Pancreas (tissue), 10 donors: ENCODE data around the gene DCHS1. TPM values are rescaled to one million over a fixed set of nuclear protein-coding genes. Genes with fewer than 3 reads are reported as not detected.
A peak's percentile ranks its signal among the peaks of the same experiment; 100 is the strongest.
"Not testable (repeated sequence)": the region's sequence is repeated elsewhere in the genome, so short reads cannot be mapped to it uniquely, and the experiment has no call there.

Experiments used
- ATAC-seq, 4 donors: fragments of 200-7000 bp; cut with Tn5 transposase; one replicate each; pipeline versions ENCODE4 v1.8.0 to v1.9.1; 2020; ENCODE audit warnings: mild to moderate bottlenecking in 4 of 4, moderate library complexity in 4 of 4
- DNase-seq, 6 donors: peaks; one replicate each; pipeline ENCODE4 v3.0.0-alpha.2; 2020
- FAIRE-seq: peaks from 2 replicates; lab custom pipeline; 2012; peaks lifted over from hg19 to GRCh38; lab: Jason Lieb, UNC
- H3K27ac ChIP-seq, 4 donors: fragments of 200-600 bp; sonication (generic); 1 replicate in 3 of 4; 2 replicates in 1 of 4; pipeline versions ENCODE4 v1.5.0 to v1.8.0; 2020
- H3K27me3 ChIP-seq, 4 donors: fragments of 200-600 bp; one replicate each; pipeline ENCODE4 v1.8.0; 2021
- H3K36me3 ChIP-seq, 3 donors: fragments of 200-600 bp; sonication (generic) in 1 of 3; one replicate each; pipeline versions ENCODE4 v1.5.0 to v1.8.0; 2020 to 2021
- H3K4me1 ChIP-seq, 3 donors: fragments of 200-600 bp; one replicate each; pipeline ENCODE4 v1.8.0; 2021
- H3K4me3 ChIP-seq, 4 donors: fragments of 200-600 bp; sonication (generic) in 2 of 4; one replicate each; pipeline versions ENCODE4 v1.5.0 to v1.8.0; 2020 to 2021
- H3K9me3 ChIP-seq, 4 donors: fragments of 200-600 bp; one replicate each; pipeline ENCODE4 v1.8.0; 2021
- CTCF ChIP-seq, 4 donors: fragments of 200-600 bp; sonication (generic) in 3 of 4; IDR thresholded peaks; one replicate each; pipeline versions ENCODE4 v1.5.0 to v1.8.0; 2021; ENCODE audit warnings: antibody characterized with exemption in 4 of 4
- WGBS, 2 donors: extraction: QIAGEN DNeasy Blood & Tissue Kit; methylation state at CpG; one replicate each; pipeline ENCODE4 v1.1.7; 2013; 5-methylcytosine and 5-hydroxymethylcytosine counted together
- intact Hi-C, 3 donors: fragments of 100-400 bp; cut with DNase I; formaldehyde crosslinking; loops; one replicate each; pipeline versions ENCODE4 v1.11.1 to v1.14.2; 2022
- polyA plus RNA-seq, 2 donors: library from polyadenylated mRNA; stranded (reverse); fragments of 200-250 nt; gene quantifications; one replicate each; pipeline ENCODE4 v1.2.3, GENCODE V29; 2013
- total RNA-seq, 6 donors: library from RNA; stranded (reverse); fragmentation: NEBNext Ultra II Directional in 4 of 6; extraction: Animal tissue kit (Norgen Biotek cat#: 25700) in 4 of 6; gene quantifications; one replicate each; pipeline versions ENCODE4 v1.2.1 to v1.2.4, GENCODE V29; 2021 to 2023
- donor health status: healthy with polysubstance abuse.
- donor health status: DM: no; HTN: no; CAD: no; lungs with moderate emphysema.
- donor health status: DM: no; HTN: no; CAD: no.
- donor health status: control.
- donor health status: control.
- donor health status: Bipolar disorder and iron deficiency.
- donor health status: DM: yes; HTN: yes; CAD: no.
- donor health status: DM: no; HTN: no; CAD: no.
- donor health status: DM: no; HTN: no; CAD: no.
- donor health status: DM: yes; HTN: yes; CAD: no.

Gene DCHS1
- total and polyA plus RNA-seq, 8 donors, result 2.3 to 4.8 (median 3.7) TPM

- peak; percentile 21 to 54 (median 32) for ATAC-seq
Measured at GRCh38 chr11:6693342-6694228, 38.0 kb upstream of the DCHS1 start.

GRCh38 chr11:6692128-6692527 is 36.5 kb upstream of the DCHS1 start:
- H3K4me3 ChIP-seq, result no peak overlapping the region
- FAIRE-seq, result no peak
- no peak for ATAC-seq
- no peak for DNase-seq
- no peaks in the 10 kb centered on the region for H3K4me1 ChIP-seq
- TF ChIP-seq CTCF (IDR thresholded peaks at IDR 0.05), result no peak
- no peaks in the 10 kb centered on the region for H3K36me3 ChIP-seq
- no peaks in the 10 kb centered on the region for H3K27me3 ChIP-seq
- H3K9me3 ChIP-seq, result no peaks in the 10 kb centered on the region
- intact Hi-C loops, result no loop called here
- no peak overlapping the region for H3K27ac ChIP-seq

More at GRCh38 chr11:6693342-6694228, 38.0 kb upstream of the DCHS1 start:
- Histone ChIP-seq H3K27ac (no peak overlapping the region), H3K4me1 (no peaks in the 10 kb centered on the region), H3K4me3 (no peak overlapping the region), H3K27me3 (no peaks in the 10 kb centered on the region), H3K36me3 (no peaks in the 10 kb centered on the region), H3K9me3 (no peaks in the 10 kb centered on the region)
- FAIRE-seq (no peak), DNase-seq (no peak)
- intact Hi-C loops, result no loop called here
- TF ChIP-seq CTCF (IDR thresholded peaks at IDR 0.05), result no peak
- 83 to 92% methylated on average over 1 of the region's 1 CpG for WGBS, 2 donors

GRCh38 chr11:6690431-6691132 is 35.0 kb upstream of the DCHS1 start:
- H3K36me3 ChIP-seq, H3K27me3 ChIP-seq, intact Hi-C loops, H3K27ac ChIP-seq, FAIRE-seq, H3K9me3 ChIP-seq, DNase-seq, H3K4me1 ChIP-seq, H3K4me3 ChIP-seq, ATAC-seq: not testable (repeated sequence)
- WGBS, 2 donors, result 64 to 77% methylated on average over 8 of the region's 11 CpGs

GRCh38 chr11:6687876-6688275 is 32.3 kb upstream of the DCHS1 start:
- 32 to 43% methylated on average over 4 of the region's 4 CpGs for WGBS, 2 donors
- Histone ChIP-seq H3K36me3 (no peaks in the 10 kb centered on the region), H3K27ac (no peak overlapping the region), H3K4me3 (no peak overlapping the region), H3K27me3 (no peaks in the 10 kb centered on the region), H3K9me3 (no peaks in the 10 kb centered on the region), H3K4me1 (no peaks in the 10 kb centered on the region)
- TF ChIP-seq CTCF (IDR thresholded peaks at IDR 0.05), result no peak
- ATAC-seq, result no peak
- FAIRE-seq, result no peak
- intact Hi-C loops, result loop anchor here in 1 of 3 donors (10.0 kb wide), 2 partner anchors 73 to 153 kb away; partner anchors contain the start of genes TAF10 and TPP1
- DNase-seq, result no peak

GRCh38 chr11:6686006-6686405 is 30.4 kb upstream of the DCHS1 start:
- no peaks in the 10 kb centered on the region for H3K9me3 ChIP-seq
- no peak for TF ChIP-seq CTCF (IDR thresholded peaks at IDR 0.05)
- DNase-seq, result no peak
- H3K27me3 ChIP-seq, result no peaks in the 10 kb centered on the region
- no peaks in the 10 kb centered on the region for H3K36me3 ChIP-seq
- FAIRE-seq, result no peak
- H3K4me3 ChIP-seq, result no peak overlapping the region
- H3K4me1 ChIP-seq, result peaks cover 5 to 13% (median 11%) of the 10 kb centered on the region in 3 donors
- no peak for ATAC-seq
- no peak overlapping the region for H3K27ac ChIP-seq
- intact Hi-C loops, result loop anchor here in 1 of 3 donors (10.0 kb wide), 2 partner anchors 71 to 151 kb away; partner anchors contain the start of genes TAF10 and TPP1

GRCh38 chr11:6684068-6684467 is 28.5 kb upstream of the DCHS1 start:
- H3K4me3 ChIP-seq, result peak overlapping the region in 1 of 4 donors; percentile 58
- peak in 2 of 6 donors; percentile 22 to 23 for DNase-seq
- peak overlapping the region in 1 of 4 donors; percentile 92 for H3K27ac ChIP-seq
- H3K4me1 ChIP-seq, result peaks cover 5 to 15% (median 11%) of the 10 kb centered on the region in 3 donors
- intact Hi-C loops, result loop anchor here in 1 of 3 donors (10.0 kb wide), 2 partner anchors 69 to 149 kb away; partner anchors contain the start of genes TAF10 and TPP1
- not testable (repeated sequence) for H3K27me3 ChIP-seq, ATAC-seq, H3K36me3 ChIP-seq, H3K9me3 ChIP-seq, FAIRE-seq
- 91% methylated on average over 14 of the region's 14 CpGs for WGBS, 2 donors
